H1 (cell line): ENCODE results near the gene POLR3H. TPM values are rescaled to one million over a fixed set of nuclear protein-coding genes. Genes with fewer than 3 reads are reported as not detected.

Source experiments
- CTCF ChIA-PET: fragments of 300-600 bp; sonication (Branson Sonifier 250); formaldehyde crosslinking; loops from one replicate; lab custom pipeline; 2021; ENCODE audit not compliant: partially characterized antibody; lab: Charles Lee
- POLR2A ChIA-PET: fragments of 300-600 bp; sonication (Branson Sonifier 250); formaldehyde crosslinking; loops from one replicate; lab custom pipeline; 2021; ENCODE audit warnings: inconsistent platforms; ENCODE audit not compliant: partially characterized antibody; lab: Charles Lee
- DNase-seq, 2 experiments: peaks; one replicate each; pipeline versions ENCODE4 v3.0.0 to v3.0.0-alpha.2; 2010 to 2022; ENCODE audit warnings: low spot score in 2 of 2, low read depth in 1 of 2, mixed read lengths in 1 of 2
- FAIRE-seq: peaks from 2 replicates; lab custom pipeline; 2011; peaks lifted over from hg19 to GRCh38; lab: Jason Lieb, UNC
- H2AFZ ChIP-seq: 2 replicates; pipeline ENCODE4 v1.8.1; 2012; ENCODE audit warnings: low read length, inconsistent platforms
- H2AK5ac ChIP-seq: 2 replicates; pipeline ENCODE4 v1.6.1; 2013; ENCODE audit warnings: low read depth, low read length
- H2BK120ac ChIP-seq: replicated peaks from 2 replicates; pipeline ENCODE3; 2013; ENCODE audit warnings: low read depth, low read length, inconsistent platforms
- H2BK12ac ChIP-seq: 2 replicates; pipeline ENCODE4 v1.6.1; 2013; ENCODE audit warnings: low read depth, low read length
- H2BK15ac ChIP-seq: 2 replicates; pipeline ENCODE4 v1.6.1; 2013; ENCODE audit warnings: low read length
- H2BK20ac ChIP-seq: 2 replicates; pipeline ENCODE4 v1.6.1; 2013; ENCODE audit warnings: low read length
- H2BK5ac ChIP-seq: 2 replicates; pipeline ENCODE4 v1.6.1; 2013; ENCODE audit warnings: low read depth, low read length
- H3K14ac ChIP-seq: 2 replicates; pipeline ENCODE4 v1.6.1; 2013; ENCODE audit warnings: inconsistent platforms; ENCODE audit not compliant: insufficient read length
- H3K18ac ChIP-seq: 2 replicates; pipeline ENCODE4 v1.6.1; 2013; ENCODE audit warnings: low read length; ENCODE audit errors: extremely low read depth
- H3K23ac ChIP-seq: 2 replicates; pipeline ENCODE4 v1.6.1; 2013; ENCODE audit warnings: inconsistent platforms; ENCODE audit not compliant: insufficient read length
- H3K23me2 ChIP-seq: 2 replicates; pipeline ENCODE4 v1.6.1; 2013; ENCODE audit warnings: low read depth, low read length
- H3K27ac ChIP-seq: 2 replicates; pipeline ENCODE4 v1.6.1; 2011; ENCODE audit warnings: low read depth, low read length, inconsistent platforms
- H3K27me3 ChIP-seq, 4 experiments: replicated peaks in 1 of 4; 1 replicate in 1 of 4; 2 replicates in 3 of 4; pipeline versions ENCODE4 v1.6.1 to v1.8.1; 2011 to 2013; ENCODE audit warnings: low read length in 3 of 4, mild to moderate bottlenecking in 3 of 4, inconsistent platforms in 2 of 4, mixed read lengths in 2 of 4, moderate library complexity in 1 of 4; ENCODE audit not compliant: control insufficient read depth in 3 of 4, insufficient read depth in 3 of 4; ENCODE audit errors: extremely low read depth in 1 of 4
- H3K36me3 ChIP-seq, 4 experiments: 2 replicates each; pipeline versions ENCODE4 v1.6.1 to v1.8.1; 2011 to 2013; ENCODE audit warnings: mild to moderate bottlenecking in 4 of 4, low read length in 3 of 4, moderate library complexity in 2 of 4, control low read depth in 1 of 4, inconsistent platforms in 1 of 4; ENCODE audit not compliant: insufficient read depth in 4 of 4, control insufficient read depth in 2 of 4
- H3K4ac ChIP-seq: replicated peaks from 2 replicates; pipeline ENCODE3; 2013; ENCODE audit warnings: low read length, low read depth, mixed read lengths, inconsistent platforms; ENCODE audit not compliant: insufficient read length
- H3K4me1 ChIP-seq, 4 experiments: replicated peaks in 1 of 4; 1 replicate in 1 of 4; 2 replicates in 3 of 4; pipeline versions ENCODE4 v1.6.1 to v1.8.1; 2011 to 2013; ENCODE audit warnings: low read length in 3 of 4, inconsistent platforms in 2 of 4, mixed read lengths in 1 of 4; ENCODE audit not compliant: insufficient read depth in 4 of 4, control insufficient read depth in 3 of 4
- H3K4me2 ChIP-seq, 2 experiments: 2 replicates each; pipeline versions ENCODE4 v1.6.1 to v1.8.1; 2011 to 2013; ENCODE audit warnings: low read depth in 2 of 2, low read length in 2 of 2, control low read depth in 1 of 2, inconsistent platforms in 1 of 2, mild to moderate bottlenecking in 1 of 2; ENCODE audit not compliant: insufficient read depth in 1 of 2
- H3K4me3 ChIP-seq, 4 experiments: fragments of 200-600, 300-600 bp in 1 of 4; sonication (generic), shearing (Covaris generic), sonication (Bioruptor Twin) in 1 of 4; 2 replicates each; pipeline versions ENCODE4 v1.5.1 to v1.8.1; 2011 to 2016; ENCODE audit warnings: low read length in 4 of 4, low read depth in 3 of 4, control low read depth in 2 of 4, inconsistent platforms in 2 of 4, mild to moderate bottlenecking in 2 of 4, mixed read lengths in 1 of 4, moderate library complexity in 1 of 4; ENCODE audit not compliant: insufficient read depth in 2 of 4; ENCODE audit errors: extremely low read depth in 1 of 4
- H3K56ac ChIP-seq: replicated peaks from 2 replicates; pipeline ENCODE3; 2013; ENCODE audit warnings: low read depth, mild to moderate bottlenecking, mixed read lengths, low read length, inconsistent platforms; ENCODE audit not compliant: insufficient read length
- H3K79me1 ChIP-seq: 2 replicates; pipeline ENCODE4 v1.6.1; 2013; ENCODE audit warnings: low read depth, low read length, control low read depth
- H3K79me2 ChIP-seq, 2 experiments: 2 replicates each; pipeline versions ENCODE4 v1.6.1 to v1.8.1; 2012 to 2013; ENCODE audit warnings: low read length in 2 of 2, mild to moderate bottlenecking in 2 of 2, inconsistent platforms in 1 of 2; ENCODE audit not compliant: insufficient read depth in 2 of 2, control insufficient read depth in 1 of 2
- H3K9ac ChIP-seq, 4 experiments: replicated peaks in 1 of 4; 1 replicate in 1 of 4; 2 replicates in 3 of 4; pipeline versions ENCODE4 v1.6.1 to v1.8.1; 2011 to 2013; ENCODE audit warnings: low read depth in 3 of 4, low read length in 3 of 4, control low read depth in 2 of 4, mild to moderate bottlenecking in 2 of 4, moderate library complexity in 2 of 4, inconsistent platforms in 1 of 4; ENCODE audit errors: extremely low read depth in 1 of 4
- H3K9me3 ChIP-seq, 2 experiments: 2 replicates each; pipeline versions ENCODE4 v1.6.1 to v1.8.1; 2012 to 2013; ENCODE audit warnings: mild to moderate bottlenecking in 2 of 2, moderate library complexity in 2 of 2, control low read depth in 1 of 2, inconsistent platforms in 1 of 2, low read depth in 1 of 2, low read length in 1 of 2, mixed read lengths in 1 of 2; ENCODE audit not compliant: insufficient read depth in 2 of 2
- H4K20me1 ChIP-seq, 2 experiments: replicated peaks in 1 of 2; 2 replicates each; pipeline versions ENCODE3 to v1.8.1; 2011 to 2013; ENCODE audit warnings: inconsistent platforms in 2 of 2, low read length in 2 of 2, mild to moderate bottlenecking in 1 of 2; ENCODE audit not compliant: insufficient read depth in 2 of 2, control insufficient read depth in 1 of 2
- H4K5ac ChIP-seq: 2 replicates; pipeline ENCODE4 v1.6.1; 2013; ENCODE audit warnings: low read length, low read depth, mixed read lengths, inconsistent platforms; ENCODE audit not compliant: insufficient read length
- H4K8ac ChIP-seq: 2 replicates; pipeline ENCODE4 v1.8.0; 2013; ENCODE audit warnings: mild to moderate bottlenecking, moderate library complexity, low read length, inconsistent platforms; ENCODE audit not compliant: insufficient read depth; ENCODE audit errors: extremely low read depth
- H4K91ac ChIP-seq: replicated peaks from 2 replicates; pipeline ENCODE3; 2013; ENCODE audit warnings: low read length, mixed read lengths, inconsistent platforms; ENCODE audit not compliant: insufficient read length
- BRCA1 ChIP-seq: IDR thresholded peaks from 2 replicates; pipeline ENCODE4 v1.6.1; 2012; ENCODE audit warnings: low read depth, low read length, improper control_type of control experiment
- CEBPB ChIP-seq: IDR thresholded peaks from 2 replicates; pipeline ENCODE4 v1.6.1; 2012; ENCODE audit warnings: low read depth, low read length
- CHD1 ChIP-seq: IDR thresholded peaks from 2 replicates; pipeline ENCODE4 v1.6.1; 2012; ENCODE audit warnings: low read depth, low read length, improper control_type of control experiment
- E2F6 ChIP-seq: IDR thresholded peaks from 2 replicates; pipeline ENCODE4 v1.6.1; 2012; ENCODE audit warnings: inconsistent platforms
- JUND ChIP-seq: IDR thresholded peaks from 2 replicates; pipeline ENCODE4 v1.6.1; 2011; ENCODE audit warnings: mild to moderate bottlenecking, improper control_type of control experiment, low read length
- KDM1A ChIP-seq: fragments of 200-600, 300-600 bp; sonication (generic); IDR thresholded peaks from 2 replicates; pipeline ENCODE4 v1.7.1; 2016; ENCODE audit warnings: mild to moderate bottlenecking, low read length, borderline replicate concordance
- NRF1 ChIP-seq: IDR thresholded peaks from 2 replicates; pipeline ENCODE4 v1.6.1; 2011; ENCODE audit warnings: mild to moderate bottlenecking, low read depth, low read length, improper control_type of control experiment
- SIX5 ChIP-seq: IDR thresholded peaks from 2 replicates; pipeline ENCODE4 v1.6.1; 2011; ENCODE audit warnings: mild to moderate bottlenecking, low read depth, low read length
- SP2 ChIP-seq: IDR thresholded peaks from 2 replicates; pipeline ENCODE4 v1.6.1; 2012; ENCODE audit warnings: mild to moderate bottlenecking, low read length, inconsistent platforms
- SRF ChIP-seq: IDR thresholded peaks from 2 replicates; pipeline ENCODE4 v1.6.1; 2011; ENCODE audit warnings: mild to moderate bottlenecking, low read depth, low read length, moderate library complexity
- TAF7 ChIP-seq: optimal IDR thresholded peaks from 2 replicates; pipeline ENCODE3; 2011; ENCODE audit warnings: low read depth, mild to moderate bottlenecking, inconsistent platforms, low read length, moderate library complexity, borderline replicate concordance
- WGBS, 2 experiments: shearing (Covaris generic) in 1 of 2; methylation state at CpG; one replicate each; pipeline versions ENCODE4 v1.1.6 to v1.1.7; 2013 to 2015; ENCODE audit warnings: low lambda C conversion rate in 2 of 2, mixed read lengths in 2 of 2, inconsistent platforms in 1 of 2, low coverage in 1 of 2, missing lambda C conversion rate in 1 of 2; ENCODE audit not compliant: insufficient replicate concordance in 2 of 2, insufficient coverage in 1 of 2, insufficient read length in 1 of 2; ENCODE audit errors: extremely low coverage in 1 of 2, missing lambda C conversion rate in 1 of 2; 5-methylcytosine and 5-hydroxymethylcytosine counted together
- polyA plus RNA-seq, 7 experiments: library from polyadenylated mRNA; depleted of rRNA in 3 of 7; stranded (reverse) in 5 of 7; unstranded in 2 of 7; fragments of >200 nt in 5 of 7; fragments of 200-250 nt in 2 of 7; gene quantifications; 1 replicate in 5 of 7; 2 replicates in 1 of 7; 4 replicates in 1 of 7; pipeline versions ENCODE4 v1.2.1 to v1.2.3, GENCODE V29; 2011 to 2013; ENCODE audit warnings: missing spikeins in 2 of 7, mixed read lengths in 2 of 7
- total RNA-seq: library from RNA; stranded (reverse); fragmentation: NEBNext Ultra II Directional; extraction: Animal tissue kit (Norgen Biotek cat#: 25700); gene quantifications from 2 replicates; pipeline ENCODE4 v1.2.1, GENCODE V29; 2021
- TF ChIP-seq, protein P1 (sequence below), 3 experiments: IDR thresholded peaks; 1 replicate in 2 of 3; 2 replicates in 1 of 3; pipeline versions ENCODE4 v1.5.1 to v1.6.1; 2011; ENCODE audit warnings: low read length in 3 of 3, mild to moderate bottlenecking in 3 of 3, inconsistent platforms in 2 of 3, low read depth in 1 of 3, moderate library complexity in 1 of 3; ENCODE audit not compliant: insufficient read depth in 1 of 3; ENCODE audit errors: control extremely low read depth in 1 of 3

The POLR3H gene
- total and polyA plus RNA-seq, 2 of the 8 experiments (the other 6 are each of a cell fraction or from before 2014, with no cell fraction given) = 29.7 to 39.2 TPM

DNA sequence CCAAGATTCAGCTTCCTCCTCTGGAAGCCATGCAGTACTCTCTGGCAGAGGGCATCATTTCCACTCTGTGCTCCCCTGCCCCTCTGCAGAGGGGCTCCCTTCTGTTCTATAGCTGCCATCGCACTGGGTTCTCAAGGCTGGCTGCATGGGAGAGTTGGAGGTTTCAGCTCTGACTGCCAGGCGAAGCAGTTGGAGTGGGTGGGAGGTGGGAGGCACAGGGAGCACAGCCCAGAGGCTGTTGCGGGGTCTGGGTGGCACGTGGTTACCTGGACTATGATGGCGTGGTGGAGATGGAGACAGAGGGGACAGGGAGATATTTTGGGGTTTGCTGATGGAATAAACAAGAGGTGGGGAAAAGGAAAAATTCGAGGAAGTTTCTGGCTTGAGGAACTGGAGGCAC lies 40.6 kb upstream of the POLR3H start:
- Histone ChIP-seq H3K23me2 (peaks cover 6% of the 10 kb centered on the region; the same call in 1 of the 2 replicates), H4K20me1 (no peaks in the 10 kb centered on the region), H4K91ac (no peak overlapping the region), H2BK20ac (no peak overlapping the region), H3K9ac (no peak overlapping the region), H2BK120ac (no peak overlapping the region), H3K23ac (no peak overlapping the region), H3K27me3 (no peaks in the 10 kb centered on the region), H3K36me3 (no peaks in the 10 kb centered on the region), H3K79me1 (no peaks in the 10 kb centered on the region), H2BK15ac (no peak overlapping the region), H4K8ac (no peak overlapping the region), H3K4me3 (no peak overlapping the region), H3K4me1 (peaks cover 0 to 8% (median 4%) of the 10 kb centered on the region in 4 experiments; a peak in 4 of 7 replicates), H2BK12ac (no peak overlapping the region), H3K14ac (no peak overlapping the region), H3K27ac (no peak overlapping the region), H2AFZ (no peak overlapping the region), H3K9me3 (no peaks in the 10 kb centered on the region), H2AK5ac (no peak overlapping the region), H3K18ac (no peak overlapping the region), H3K4ac (no peak overlapping the region), H4K5ac (no peak overlapping the region), H2BK5ac (no peak overlapping the region), H3K56ac (no peak overlapping the region), H3K79me2 (no peaks in the 10 kb centered on the region), H3K4me2 (no peak overlapping the region)
- no peak for FAIRE-seq
- ChIA-PET POLR2A (interaction anchor here (1.2 to 1.9 kb wide), 2 partner anchors 13 to 58 kb away, joined by 3 to 7 read pairs; no protein-coding TSS in a partner anchor), CTCF (interaction anchor here (4.0 kb wide), 1 partner anchor 13 kb away, joined by 29 read pairs; no protein-coding TSS in a partner anchor)
- no peak for DNase-seq
- WGBS, 2 experiments = 90% methylated on average over 6 of the region's 6 CpGs; no CpG with 5 or more reads in 1 of the 2 experiments
- TF ChIP-seq, protein P1, sequence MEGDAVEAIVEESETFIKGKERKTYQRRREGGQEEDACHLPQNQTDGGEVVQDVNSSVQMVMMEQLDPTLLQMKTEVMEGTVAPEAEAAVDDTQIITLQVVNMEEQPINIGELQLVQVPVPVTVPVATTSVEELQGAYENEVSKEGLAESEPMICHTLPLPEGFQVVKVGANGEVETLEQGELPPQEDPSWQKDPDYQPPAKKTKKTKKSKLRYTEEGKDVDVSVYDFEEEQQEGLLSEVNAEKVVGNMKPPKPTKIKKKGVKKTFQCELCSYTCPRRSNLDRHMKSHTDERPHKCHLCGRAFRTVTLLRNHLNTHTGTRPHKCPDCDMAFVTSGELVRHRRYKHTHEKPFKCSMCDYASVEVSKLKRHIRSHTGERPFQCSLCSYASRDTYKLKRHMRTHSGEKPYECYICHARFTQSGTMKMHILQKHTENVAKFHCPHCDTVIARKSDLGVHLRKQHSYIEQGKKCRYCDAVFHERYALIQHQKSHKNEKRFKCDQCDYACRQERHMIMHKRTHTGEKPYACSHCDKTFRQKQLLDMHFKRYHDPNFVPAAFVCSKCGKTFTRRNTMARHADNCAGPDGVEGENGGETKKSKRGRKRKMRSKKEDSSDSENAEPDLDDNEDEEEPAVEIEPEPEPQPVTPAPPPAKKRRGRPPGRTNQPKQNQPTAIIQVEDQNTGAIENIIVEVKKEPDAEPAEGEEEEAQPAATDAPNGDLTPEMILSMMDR (IDR thresholded peaks at IDR 0.05; ENCODE audit: control extremely low read depth in 1 of 3, insufficient read depth in 1 of 3, low read depth in 1 of 3, low read length in 3 of 3) = no peak
- TF ChIP-seq CHD1 (no peak), SIX5 (no peak), CEBPB (no peak), SRF (no peak), NRF1 (no peak), KDM1A (no peak), SP2 (no peak), BRCA1 (no peak), TAF7 (no peak), E2F6 (no peak), JUND (no peak)
